ENCODE results near the gene PGAM5.

The PGAM5 gene

DNA sequence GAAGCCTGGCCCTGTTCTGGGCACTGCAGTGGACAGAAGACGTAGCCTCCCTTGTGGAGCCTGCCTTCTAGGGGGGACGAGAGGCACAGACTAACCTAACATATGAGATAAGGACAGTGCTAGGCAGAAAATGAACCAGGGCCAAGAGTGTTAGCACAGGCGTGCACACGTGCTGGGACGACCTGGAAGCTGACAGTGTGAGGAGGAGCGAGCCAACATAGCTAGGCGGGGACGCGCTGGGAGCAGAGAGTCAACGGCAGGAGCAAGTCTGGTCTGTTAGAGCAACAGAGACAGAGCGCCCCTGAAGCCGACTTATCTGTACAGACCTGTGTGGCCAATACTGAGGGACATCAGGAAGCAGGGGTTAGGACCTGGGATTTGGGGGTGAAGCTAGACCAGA is 15.2 kb upstream of the PGAM5 start:
- H3K27ac ChIP-seq: no peak overlapping the region
- TF ChIP-seq, protein P1, sequence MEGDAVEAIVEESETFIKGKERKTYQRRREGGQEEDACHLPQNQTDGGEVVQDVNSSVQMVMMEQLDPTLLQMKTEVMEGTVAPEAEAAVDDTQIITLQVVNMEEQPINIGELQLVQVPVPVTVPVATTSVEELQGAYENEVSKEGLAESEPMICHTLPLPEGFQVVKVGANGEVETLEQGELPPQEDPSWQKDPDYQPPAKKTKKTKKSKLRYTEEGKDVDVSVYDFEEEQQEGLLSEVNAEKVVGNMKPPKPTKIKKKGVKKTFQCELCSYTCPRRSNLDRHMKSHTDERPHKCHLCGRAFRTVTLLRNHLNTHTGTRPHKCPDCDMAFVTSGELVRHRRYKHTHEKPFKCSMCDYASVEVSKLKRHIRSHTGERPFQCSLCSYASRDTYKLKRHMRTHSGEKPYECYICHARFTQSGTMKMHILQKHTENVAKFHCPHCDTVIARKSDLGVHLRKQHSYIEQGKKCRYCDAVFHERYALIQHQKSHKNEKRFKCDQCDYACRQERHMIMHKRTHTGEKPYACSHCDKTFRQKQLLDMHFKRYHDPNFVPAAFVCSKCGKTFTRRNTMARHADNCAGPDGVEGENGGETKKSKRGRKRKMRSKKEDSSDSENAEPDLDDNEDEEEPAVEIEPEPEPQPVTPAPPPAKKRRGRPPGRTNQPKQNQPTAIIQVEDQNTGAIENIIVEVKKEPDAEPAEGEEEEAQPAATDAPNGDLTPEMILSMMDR (conservative IDR thresholded peaks at IDR 0.05): no peak

DNA sequence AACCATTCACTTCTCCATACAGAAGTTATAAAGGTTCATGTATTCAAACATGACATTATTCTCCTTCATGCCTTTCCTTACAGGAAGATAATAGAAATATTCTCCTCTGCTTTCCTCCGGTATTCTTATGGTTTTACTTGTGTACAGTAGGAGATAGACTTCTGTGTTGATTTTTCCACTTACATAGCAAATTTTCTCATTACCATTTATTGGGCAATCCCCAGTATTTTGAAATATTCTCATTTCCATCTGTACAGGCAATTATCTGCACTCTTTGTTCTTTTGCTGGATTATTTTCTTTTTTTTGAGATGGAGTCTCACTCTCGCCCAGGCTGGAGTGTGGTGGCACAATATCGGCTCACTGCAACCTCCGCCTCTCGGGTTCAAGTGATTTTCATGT is 12.3 kb upstream of the PGAM5 start:
- H3K27ac ChIP-seq: no peak overlapping the region
- TF ChIP-seq, protein P1 (conservative IDR thresholded peaks at IDR 0.05): no peak

DNA sequence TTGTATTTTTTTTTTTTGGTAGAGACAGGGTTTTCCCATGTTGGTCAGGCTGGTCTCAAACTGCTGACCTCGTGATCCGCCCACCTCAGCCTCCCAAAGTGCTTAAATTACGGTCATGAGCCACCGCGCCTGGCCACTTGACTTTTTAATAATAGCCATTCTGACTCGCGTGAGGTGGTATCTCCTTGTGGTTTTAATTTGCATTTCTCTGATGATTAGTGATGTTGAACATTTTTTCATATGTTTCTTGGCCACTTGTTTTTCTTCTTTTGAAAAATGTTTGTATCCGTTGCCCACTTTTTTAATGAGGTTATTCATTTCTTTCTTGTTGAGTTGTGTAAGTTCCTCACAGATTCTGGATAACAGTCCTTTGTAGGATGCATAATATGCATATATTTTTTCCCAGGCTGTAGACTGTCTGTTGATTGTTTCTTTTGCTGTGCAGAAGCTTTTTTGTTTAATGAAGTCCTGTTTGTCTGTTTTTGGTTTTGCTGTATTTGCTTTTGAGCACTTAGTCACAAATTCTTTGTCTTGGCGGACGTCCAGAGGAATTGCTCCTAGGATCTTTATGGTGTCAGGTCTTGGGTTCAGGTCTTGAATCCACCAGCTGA is 10.3 kb upstream of the PGAM5 start:
- peak overlapping the region; percentile 33 for H3K27ac ChIP-seq
- TF ChIP-seq, protein P1 (conservative IDR thresholded peaks at IDR 0.05): no peak

DNA sequence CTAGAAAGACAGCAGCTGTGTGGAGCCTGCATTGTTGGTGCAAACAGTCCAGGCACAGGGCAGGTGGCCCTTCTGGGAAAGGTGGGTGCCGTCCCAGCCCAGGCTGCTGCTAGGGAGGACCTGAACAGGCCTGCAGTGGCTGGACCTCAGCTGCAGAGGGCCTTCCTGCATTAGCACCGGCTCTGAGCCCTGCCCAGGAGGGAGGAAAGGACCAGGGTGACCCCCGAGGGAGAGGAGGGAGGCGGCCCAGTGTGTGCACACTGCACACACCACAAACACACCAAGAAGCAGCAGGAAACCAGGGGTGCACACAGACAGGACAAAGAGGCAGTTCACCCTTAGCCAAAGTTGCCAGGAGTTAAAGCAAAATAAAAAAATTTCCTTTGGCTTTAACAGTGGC is 8.0 kb upstream of the PGAM5 start:
- TF ChIP-seq, protein P1 (conservative IDR thresholded peaks at IDR 0.05): no peak
- H3K27ac ChIP-seq: no peak overlapping the region

DNA sequence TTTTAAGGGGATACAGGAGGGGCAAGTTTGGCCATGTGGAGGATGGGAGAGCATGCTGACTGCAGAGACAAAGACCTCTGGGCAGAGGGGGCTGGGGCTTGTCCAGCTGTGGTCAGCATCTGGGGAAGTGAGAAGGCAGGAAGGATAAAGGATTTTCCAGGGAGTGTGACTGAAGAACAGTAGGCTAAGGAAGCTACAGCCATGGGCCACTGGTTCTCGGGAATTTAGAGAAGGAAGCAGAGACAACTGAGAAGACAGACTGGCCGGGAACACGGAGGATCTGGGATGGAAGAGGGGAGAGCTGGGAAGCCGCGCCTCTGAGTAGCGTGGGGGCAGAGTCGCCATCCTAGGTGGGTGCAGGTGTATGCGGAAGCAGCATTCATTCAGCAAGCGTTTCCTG is 7.0 kb upstream of the PGAM5 start:
- TF ChIP-seq, protein P1 (conservative IDR thresholded peaks at IDR 0.05): no peak
- H3K27ac ChIP-seq: no peak overlapping the region

DNA sequence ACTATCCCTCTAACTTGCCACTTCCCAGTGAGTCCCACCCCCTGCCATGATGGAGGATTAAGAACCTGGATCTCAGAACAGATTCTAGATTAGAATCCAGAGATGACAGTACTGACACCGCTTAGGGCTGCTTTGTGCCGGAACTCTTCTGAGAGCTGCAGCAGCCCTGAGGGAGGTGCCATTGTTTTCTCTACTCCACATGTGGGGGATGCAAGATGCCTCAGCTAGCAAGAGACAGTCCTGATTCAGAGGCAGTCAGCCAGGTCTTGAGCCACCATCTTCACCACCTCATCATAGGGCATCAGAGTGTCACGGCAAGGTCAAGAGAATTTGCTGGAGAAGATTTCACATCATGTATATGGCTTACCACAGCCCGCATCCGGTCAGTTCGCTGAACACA is 3.4 kb upstream of the PGAM5 start:
- TF ChIP-seq, protein P1 (conservative IDR thresholded peaks at IDR 0.05): no peak
- H3K27ac ChIP-seq: no peak overlapping the region

DNA sequence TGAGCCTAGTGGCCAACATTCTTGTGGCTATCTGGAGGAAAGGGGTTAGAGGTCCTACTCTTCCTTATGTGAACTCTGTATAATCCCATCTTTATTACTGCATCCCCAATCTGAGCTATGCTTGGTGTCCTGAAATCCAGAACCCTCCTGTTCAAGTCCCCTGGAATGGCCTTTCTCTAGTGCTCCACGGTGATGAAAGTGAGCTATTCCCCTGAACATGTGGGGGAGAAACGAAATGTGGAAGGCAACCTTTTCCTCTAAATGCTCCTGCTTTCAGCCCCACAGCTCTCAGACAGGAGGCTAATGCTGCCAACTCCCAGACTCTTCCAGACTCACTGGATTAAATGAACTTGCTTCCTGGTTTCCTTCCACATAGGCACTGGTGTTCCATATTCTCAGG is 2.5 kb upstream of the PGAM5 start:
- no peak overlapping the region for H3K27ac ChIP-seq

More for the DNA sequence above, 2.5 kb upstream of the PGAM5 start:
- TF ChIP-seq, protein P1 (conservative IDR thresholded peaks at IDR 0.05): no peak

Measured in VCaP (cell line).